HEK293 (cell line): ENCODE data around the gene FOXO3.
A peak's percentile ranks its signal among the peaks of the same experiment; 100 is the strongest.

Experiments
- BCL11B ChIP-seq: fragments of 450-650 bp; formaldehyde crosslinking; IDR thresholded peaks from 2 replicates; pipeline ENCODE4 v1.5.1; 2016; ENCODE audit warnings: low read depth, missing biosample characterization, missing genetic modification characterization
- GFI1B ChIP-seq: fragments of 450-650 bp; formaldehyde crosslinking; IDR thresholded peaks from 2 replicates; pipeline ENCODE4 v1.5.1; 2016; ENCODE audit warnings: missing biosample characterization, missing genetic modification characterization
- ZBTB44 ChIP-seq: fragments of 450-650 bp; IDR thresholded peaks from 2 replicates; pipeline ENCODE4 v1.5.1; 2018; ENCODE audit warnings: missing biosample characterization, mild to moderate bottlenecking, missing genetic modification characterization
- ZBTB49 ChIP-seq: fragments of 450-650 bp; formaldehyde crosslinking; IDR thresholded peaks from 2 replicates; pipeline ENCODE4 v1.5.1; 2016; ENCODE audit warnings: missing biosample characterization, missing genetic modification characterization, low read depth
- ZEB2 ChIP-seq: fragments of 450-650 bp; formaldehyde crosslinking; IDR thresholded peaks from 2 replicates; pipeline ENCODE4 v1.5.1; 2016; ENCODE audit warnings: missing biosample characterization, missing genetic modification characterization
- ZIC2 ChIP-seq: fragments of 450-650 bp; formaldehyde crosslinking; IDR thresholded peaks from 2 replicates; pipeline ENCODE4 v1.5.1; 2016; ENCODE audit warnings: missing biosample characterization, missing genetic modification characterization
- ZNF138 ChIP-seq: fragments of 450-650 bp; formaldehyde crosslinking; IDR thresholded peaks from 2 replicates; pipeline ENCODE4 v1.5.1; 2016; ENCODE audit warnings: missing biosample characterization, missing genetic modification characterization, borderline replicate concordance
- ZNF169 ChIP-seq: fragments of 450-650 bp; formaldehyde crosslinking; IDR thresholded peaks from 2 replicates; pipeline ENCODE4 v1.5.1; 2016; ENCODE audit warnings: missing biosample characterization, missing genetic modification characterization
- ZNF2 ChIP-seq: fragments of 450-650 bp; formaldehyde crosslinking; IDR thresholded peaks from 2 replicates; pipeline ENCODE4 v1.5.1; 2016; ENCODE audit warnings: missing biosample characterization, missing genetic modification characterization
- ZNF350 ChIP-seq: fragments of 450-650 bp; formaldehyde crosslinking; IDR thresholded peaks from 2 replicates; pipeline ENCODE4 v1.5.0; 2017; ENCODE audit warnings: missing biosample characterization, mild to moderate bottlenecking, missing genetic modification characterization
- ZNF501 ChIP-seq: fragments of 450-650 bp; formaldehyde crosslinking; IDR thresholded peaks from 2 replicates; pipeline ENCODE4 v1.5.1; 2016; ENCODE audit warnings: missing biosample characterization, missing genetic modification characterization
- ZNF510 ChIP-seq: fragments of 450-650 bp; formaldehyde crosslinking; IDR thresholded peaks from 2 replicates; pipeline ENCODE4 v1.5.1; 2018; ENCODE audit warnings: mild to moderate bottlenecking, missing genetic modification characterization, missing biosample characterization; ENCODE audit not compliant: insufficient replicate concordance
- ZNF518A ChIP-seq: fragments of 450-650 bp; formaldehyde crosslinking; conservative IDR thresholded peaks from 2 replicates; pipeline ENCODE4 v1.5.1; 2016; ENCODE audit warnings: low read depth, missing biosample characterization, missing genetic modification characterization
- ZNF561 ChIP-seq: fragments of 450-650 bp; IDR thresholded peaks from 2 replicates; pipeline ENCODE4 v1.5.1; 2018; ENCODE audit warnings: missing biosample characterization, missing genetic modification characterization, borderline replicate concordance
- ZNF677 ChIP-seq: fragments of 450-650 bp; IDR thresholded peaks from 2 replicates; pipeline ENCODE4 v1.5.0; 2018; ENCODE audit warnings: missing biosample characterization, mild to moderate bottlenecking, missing genetic modification characterization, moderate library complexity
- ZNF776 ChIP-seq: fragments of 450-650 bp; formaldehyde crosslinking; IDR thresholded peaks from 2 replicates; pipeline ENCODE4 v1.5.0; 2017; ENCODE audit warnings: missing biosample characterization, missing genetic modification characterization, borderline replicate concordance
- ZNF777 ChIP-seq: fragments of 450-650 bp; formaldehyde crosslinking; IDR thresholded peaks from 2 replicates; pipeline ENCODE4 v1.5.1; 2017; ENCODE audit warnings: missing biosample characterization, missing genetic modification characterization, borderline replicate concordance
- ZNF837 ChIP-seq: fragments of 450-650 bp; formaldehyde crosslinking; IDR thresholded peaks from 2 replicates; pipeline ENCODE4 v1.5.1; 2016; ENCODE audit warnings: missing biosample characterization, missing genetic modification characterization
- ZSCAN18 ChIP-seq: fragments of 450-650 bp; formaldehyde crosslinking; IDR thresholded peaks from 2 replicates; pipeline ENCODE4 v1.5.1; 2016; ENCODE audit warnings: missing biosample characterization, missing genetic modification characterization
- TF ChIP-seq, protein P1 (sequence below): fragments of 450-650 bp; formaldehyde crosslinking; IDR thresholded peaks from 2 replicates; pipeline ENCODE4 v1.5.1; 2016; ENCODE audit warnings: missing biosample characterization, missing genetic modification characterization
- TF ChIP-seq, protein P2 (sequence below): fragments of 450-650 bp; formaldehyde crosslinking; conservative IDR thresholded peaks from 2 replicates; pipeline ENCODE4 v1.5.1; 2016; ENCODE audit warnings: low read depth, missing biosample characterization, missing genetic modification characterization

The FOXO3 gene

GRCh38 chr6:108677894-108678293 is 117.2 kb downstream of the FOXO3 start (continued):
- TF ChIP-seq, protein P1, sequence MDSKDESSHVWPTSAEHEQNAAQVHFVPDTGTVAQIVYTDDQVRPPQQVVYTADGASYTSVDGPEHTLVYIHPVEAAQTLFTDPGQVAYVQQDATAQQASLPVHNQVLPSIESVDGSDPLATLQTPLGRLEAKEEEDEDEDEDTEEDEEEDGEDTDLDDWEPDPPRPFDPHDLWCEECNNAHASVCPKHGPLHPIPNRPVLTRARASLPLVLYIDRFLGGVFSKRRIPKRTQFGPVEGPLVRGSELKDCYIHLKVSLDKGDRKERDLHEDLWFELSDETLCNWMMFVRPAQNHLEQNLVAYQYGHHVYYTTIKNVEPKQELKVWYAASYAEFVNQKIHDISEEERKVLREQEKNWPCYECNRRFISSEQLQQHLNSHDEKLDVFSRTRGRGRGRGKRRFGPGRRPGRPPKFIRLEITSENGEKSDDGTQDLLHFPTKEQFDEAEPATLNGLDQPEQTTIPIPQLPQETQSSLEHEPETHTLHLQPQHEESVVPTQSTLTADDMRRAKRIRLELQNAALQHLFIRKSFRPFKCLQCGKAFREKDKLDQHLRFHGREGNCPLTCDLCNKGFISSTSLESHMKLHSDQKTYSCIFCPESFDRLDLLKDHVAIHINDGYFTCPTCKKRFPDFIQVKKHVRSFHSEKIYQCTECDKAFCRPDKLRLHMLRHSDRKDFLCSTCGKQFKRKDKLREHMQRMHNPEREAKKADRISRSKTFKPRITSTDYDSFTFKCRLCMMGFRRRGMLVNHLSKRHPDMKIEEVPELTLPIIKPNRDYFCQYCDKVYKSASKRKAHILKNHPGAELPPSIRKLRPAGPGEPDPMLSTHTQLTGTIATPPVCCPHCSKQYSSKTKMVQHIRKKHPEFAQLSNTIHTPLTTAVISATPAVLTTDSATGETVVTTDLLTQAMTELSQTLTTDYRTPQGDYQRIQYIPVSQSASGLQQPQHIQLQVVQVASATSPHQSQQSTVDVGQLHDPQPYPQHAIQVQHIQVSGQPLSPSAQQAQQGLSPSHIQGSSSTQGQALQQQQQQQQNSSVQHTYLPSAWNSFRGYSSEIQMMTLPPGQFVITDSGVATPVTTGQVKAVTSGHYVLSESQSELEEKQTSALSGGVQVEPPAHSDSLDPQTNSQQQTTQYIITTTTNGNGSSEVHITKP (tag by site-specific recombination), result no peak
- TF ChIP-seq GFI1B (tag by site-specific recombination), result 0 out of 2 replicates have a peak, but pooled peaks have one; percentile 36
- no peak for TF ChIP-seq ZNF510
- TF ChIP-seq ZNF518A (tag by site-specific recombination), result no peak
- TF ChIP-seq ZNF501 (tag by site-specific recombination), result no peak
- no peak for TF ChIP-seq ZNF2 (tag by site-specific recombination)
- no peak for TF ChIP-seq ZNF777 (tag by site-specific recombination)
- no peak for TF ChIP-seq ZNF169
- no peak for TF ChIP-seq ZSCAN18 (tag by site-specific recombination)
- 0 out of 2 replicates have a peak, but pooled peaks have one; percentile 22 for TF ChIP-seq ZBTB44 (tag by site-specific recombination)
- peak; percentile 20; the same call in 1 of the 2 replicates for TF ChIP-seq ZIC2 (tag by site-specific recombination)
- no peak for TF ChIP-seq BCL11B (tag by site-specific recombination)
- TF ChIP-seq, protein P2, sequence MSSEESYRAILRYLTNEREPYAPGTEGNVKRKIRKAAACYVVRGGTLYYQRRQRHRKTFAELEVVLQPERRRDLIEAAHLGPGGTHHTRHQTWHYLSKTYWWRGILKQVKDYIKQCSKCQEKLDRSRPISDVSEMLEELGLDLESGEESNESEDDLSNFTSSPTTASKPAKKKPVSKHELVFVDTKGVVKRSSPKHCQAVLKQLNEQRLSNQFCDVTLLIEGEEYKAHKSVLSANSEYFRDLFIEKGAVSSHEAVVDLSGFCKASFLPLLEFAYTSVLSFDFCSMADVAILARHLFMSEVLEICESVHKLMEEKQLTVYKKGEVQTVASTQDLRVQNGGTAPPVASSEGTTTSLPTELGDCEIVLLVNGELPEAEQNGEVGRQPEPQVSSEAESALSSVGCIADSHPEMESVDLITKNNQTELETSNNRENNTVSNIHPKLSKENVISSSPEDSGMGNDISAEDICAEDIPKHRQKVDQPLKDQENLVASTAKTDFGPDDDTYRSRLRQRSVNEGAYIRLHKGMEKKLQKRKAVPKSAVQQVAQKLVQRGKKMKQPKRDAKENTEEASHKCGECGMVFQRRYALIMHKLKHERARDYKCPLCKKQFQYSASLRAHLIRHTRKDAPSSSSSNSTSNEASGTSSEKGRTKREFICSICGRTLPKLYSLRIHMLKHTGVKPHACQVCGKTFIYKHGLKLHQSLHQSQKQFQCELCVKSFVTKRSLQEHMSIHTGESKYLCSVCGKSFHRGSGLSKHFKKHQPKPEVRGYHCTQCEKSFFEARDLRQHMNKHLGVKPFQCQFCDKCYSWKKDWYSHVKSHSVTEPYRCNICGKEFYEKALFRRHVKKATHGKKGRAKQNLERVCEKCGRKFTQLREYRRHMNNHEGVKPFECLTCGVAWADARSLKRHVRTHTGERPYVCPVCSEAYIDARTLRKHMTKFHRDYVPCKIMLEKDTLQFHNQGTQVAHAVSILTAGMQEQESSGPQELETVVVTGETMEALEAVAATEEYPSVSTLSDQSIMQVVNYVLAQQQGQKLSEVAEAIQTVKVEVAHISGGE (tag by site-specific recombination), result no peak
- TF ChIP-seq ZNF837 (tag by site-specific recombination), result no peak
- no peak for TF ChIP-seq ZNF561 (tag by site-specific recombination)
- no peak for TF ChIP-seq ZNF350 (tag by site-specific recombination)
- TF ChIP-seq ZBTB49 (tag by site-specific recombination), result no peak
- no peak for TF ChIP-seq ZEB2
- TF ChIP-seq ZNF677 (tag by site-specific recombination), result no peak
- no peak for TF ChIP-seq ZNF776 (tag by site-specific recombination)
- TF ChIP-seq ZNF138, result no peak
